Ishikawa (cell line): ENCODE measurements around the gene SDK1.

Source experiments
- CEBPB ChIP-seq: IDR thresholded peaks from 2 replicates; pipeline ENCODE4 v1.6.1; 2012
- CREB1 ChIP-seq: IDR thresholded peaks from 2 replicates; pipeline ENCODE4 v1.6.1; 2012; ENCODE audit warnings: low read depth
- EGR1 ChIP-seq: IDR thresholded peaks from 2 replicates; pipeline ENCODE4 v1.6.1; 2012
- EP300 ChIP-seq: IDR thresholded peaks from 2 replicates; pipeline ENCODE4 v1.6.1; 2012; ENCODE audit warnings: borderline replicate concordance
- FOXM1 ChIP-seq: IDR thresholded peaks from 2 replicates; pipeline ENCODE4 v1.6.1; 2012; ENCODE audit warnings: low read depth, borderline replicate concordance
- NFIC ChIP-seq: IDR thresholded peaks from 2 replicates; pipeline ENCODE4 v1.6.1; 2012
- RAD21 ChIP-seq: IDR thresholded peaks from 2 replicates; pipeline ENCODE4 v1.6.1; 2012; ENCODE audit warnings: low read depth
- TAF1 ChIP-seq: IDR thresholded peaks from 2 replicates; pipeline ENCODE4 v1.6.1; 2012; ENCODE audit warnings: low read depth, mild to moderate bottlenecking
- TCF12 ChIP-seq: IDR thresholded peaks from 2 replicates; pipeline ENCODE4 v1.6.1; 2012; ENCODE audit warnings: low read depth
- TEAD4 ChIP-seq: IDR thresholded peaks from 2 replicates; pipeline ENCODE4 v1.6.1; 2012
- YY1 ChIP-seq: IDR thresholded peaks from 2 replicates; pipeline ENCODE4 v1.6.1; 2012; ENCODE audit warnings: low read depth
- ZBTB7A ChIP-seq: IDR thresholded peaks from 2 replicates; pipeline ENCODE4 v1.6.1; 2012; ENCODE audit warnings: low read depth
- TF ChIP-seq, protein P1 (sequence below): IDR thresholded peaks from 2 replicates; pipeline ENCODE4 v1.6.1; 2012
- TF ChIP-seq, protein P2 (sequence below): IDR thresholded peaks from 2 replicates; pipeline ENCODE4 v1.6.1; 2012; ENCODE audit warnings: low read depth, mild to moderate bottlenecking
- TF ChIP-seq, protein P3 (sequence below): IDR thresholded peaks from 2 replicates; pipeline ENCODE4 v1.6.1; 2012

Gene SDK1

DNA sequence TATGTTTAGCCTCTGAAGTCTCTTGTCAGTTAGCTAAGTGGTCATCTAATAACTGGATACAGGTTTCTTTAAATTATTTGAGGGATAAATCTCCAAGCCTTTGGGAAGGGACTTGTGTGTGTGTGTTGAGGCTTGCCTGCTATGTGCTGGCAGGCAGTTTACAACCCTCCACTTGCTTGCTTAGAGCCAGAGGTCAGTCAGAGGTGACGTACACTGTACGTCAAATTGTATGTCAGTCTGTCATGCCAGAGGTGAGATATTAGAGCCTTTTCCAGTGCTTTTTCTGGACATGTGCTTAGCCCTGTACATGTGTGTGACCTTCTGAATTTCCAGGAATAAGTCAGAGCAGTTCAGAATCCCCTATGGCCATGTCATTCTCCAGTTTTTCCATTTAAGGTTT lies 438.9 kb downstream of the SDK1 start:
- TF ChIP-seq, protein P1, sequence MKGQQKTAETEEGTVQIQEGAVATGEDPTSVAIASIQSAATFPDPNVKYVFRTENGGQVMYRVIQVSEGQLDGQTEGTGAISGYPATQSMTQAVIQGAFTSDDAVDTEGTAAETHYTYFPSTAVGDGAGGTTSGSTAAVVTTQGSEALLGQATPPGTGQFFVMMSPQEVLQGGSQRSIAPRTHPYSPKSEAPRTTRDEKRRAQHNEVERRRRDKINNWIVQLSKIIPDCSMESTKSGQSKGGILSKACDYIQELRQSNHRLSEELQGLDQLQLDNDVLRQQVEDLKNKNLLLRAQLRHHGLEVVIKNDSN = no peak

DNA sequence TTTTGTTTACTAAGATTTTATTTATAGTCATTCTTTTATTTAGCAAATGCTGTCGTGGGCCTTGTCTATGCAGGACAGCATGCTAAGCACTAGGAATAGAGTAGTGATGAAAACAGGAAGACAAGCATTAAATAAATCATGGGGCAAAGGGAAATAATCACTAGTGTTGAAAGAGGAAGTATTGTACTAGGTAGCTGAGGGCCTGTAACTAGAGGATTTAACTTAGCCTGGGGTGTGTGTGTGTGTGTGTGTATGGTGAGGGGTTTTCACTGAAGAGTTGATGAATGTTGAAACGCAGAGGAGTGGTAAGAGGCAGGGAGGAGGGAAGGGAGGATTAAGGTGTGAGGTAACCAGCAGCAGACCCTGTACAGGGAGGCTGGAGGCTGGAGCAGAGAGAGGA lies 446.4 kb downstream of the SDK1 start:
- TF ChIP-seq CEBPB (no peak), YY1 (no peak), FOXM1 (no peak), EP300 (no peak), RAD21 (no peak), TEAD4 (no peak)
- TF ChIP-seq, protein P1 = no peak
- TF ChIP-seq, protein P2, sequence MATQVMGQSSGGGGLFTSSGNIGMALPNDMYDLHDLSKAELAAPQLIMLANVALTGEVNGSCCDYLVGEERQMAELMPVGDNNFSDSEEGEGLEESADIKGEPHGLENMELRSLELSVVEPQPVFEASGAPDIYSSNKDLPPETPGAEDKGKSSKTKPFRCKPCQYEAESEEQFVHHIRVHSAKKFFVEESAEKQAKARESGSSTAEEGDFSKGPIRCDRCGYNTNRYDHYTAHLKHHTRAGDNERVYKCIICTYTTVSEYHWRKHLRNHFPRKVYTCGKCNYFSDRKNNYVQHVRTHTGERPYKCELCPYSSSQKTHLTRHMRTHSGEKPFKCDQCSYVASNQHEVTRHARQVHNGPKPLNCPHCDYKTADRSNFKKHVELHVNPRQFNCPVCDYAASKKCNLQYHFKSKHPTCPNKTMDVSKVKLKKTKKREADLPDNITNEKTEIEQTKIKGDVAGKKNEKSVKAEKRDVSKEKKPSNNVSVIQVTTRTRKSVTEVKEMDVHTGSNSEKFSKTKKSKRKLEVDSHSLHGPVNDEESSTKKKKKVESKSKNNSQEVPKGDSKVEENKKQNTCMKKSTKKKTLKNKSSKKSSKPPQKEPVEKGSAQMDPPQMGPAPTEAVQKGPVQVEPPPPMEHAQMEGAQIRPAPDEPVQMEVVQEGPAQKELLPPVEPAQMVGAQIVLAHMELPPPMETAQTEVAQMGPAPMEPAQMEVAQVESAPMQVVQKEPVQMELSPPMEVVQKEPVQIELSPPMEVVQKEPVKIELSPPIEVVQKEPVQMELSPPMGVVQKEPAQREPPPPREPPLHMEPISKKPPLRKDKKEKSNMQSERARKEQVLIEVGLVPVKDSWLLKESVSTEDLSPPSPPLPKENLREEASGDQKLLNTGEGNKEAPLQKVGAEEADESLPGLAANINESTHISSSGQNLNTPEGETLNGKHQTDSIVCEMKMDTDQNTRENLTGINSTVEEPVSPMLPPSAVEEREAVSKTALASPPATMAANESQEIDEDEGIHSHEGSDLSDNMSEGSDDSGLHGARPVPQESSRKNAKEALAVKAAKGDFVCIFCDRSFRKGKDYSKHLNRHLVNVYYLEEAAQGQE = no peak

DNA sequence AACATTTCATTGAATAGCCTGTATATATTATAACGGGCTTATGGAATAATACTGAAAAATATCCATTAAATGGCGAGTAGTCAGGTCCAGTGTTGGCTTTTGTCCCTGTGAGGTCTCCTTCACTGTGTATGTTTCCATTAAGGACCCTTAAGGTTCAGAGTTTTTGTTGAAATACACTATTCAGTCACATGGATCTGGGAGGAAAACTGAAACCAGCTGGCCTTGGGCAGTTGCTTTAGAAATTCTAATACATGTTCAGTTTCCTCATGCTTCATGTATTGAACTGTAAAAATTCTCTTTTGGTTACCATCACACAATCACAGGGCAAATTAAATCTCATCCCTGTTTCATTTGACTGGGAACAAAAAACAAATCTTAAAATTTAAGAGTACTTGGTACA lies 447.3 kb downstream of the SDK1 start:
- TF ChIP-seq EGR1 (no peak), NFIC (no peak), TCF12 (no peak), RAD21 (no peak), CREB1 (no peak), TAF1 (no peak), CEBPB (no peak), YY1 (no peak), TEAD4 (no peak), EP300 (no peak), FOXM1 (no peak), ZBTB7A (no peak)
- TF ChIP-seq, protein P3, sequence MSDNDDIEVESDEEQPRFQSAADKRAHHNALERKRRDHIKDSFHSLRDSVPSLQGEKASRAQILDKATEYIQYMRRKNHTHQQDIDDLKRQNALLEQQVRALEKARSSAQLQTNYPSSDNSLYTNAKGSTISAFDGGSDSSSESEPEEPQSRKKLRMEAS = no peak
- TF ChIP-seq, protein P2 = no peak
- TF ChIP-seq, protein P1 = no peak

DNA sequence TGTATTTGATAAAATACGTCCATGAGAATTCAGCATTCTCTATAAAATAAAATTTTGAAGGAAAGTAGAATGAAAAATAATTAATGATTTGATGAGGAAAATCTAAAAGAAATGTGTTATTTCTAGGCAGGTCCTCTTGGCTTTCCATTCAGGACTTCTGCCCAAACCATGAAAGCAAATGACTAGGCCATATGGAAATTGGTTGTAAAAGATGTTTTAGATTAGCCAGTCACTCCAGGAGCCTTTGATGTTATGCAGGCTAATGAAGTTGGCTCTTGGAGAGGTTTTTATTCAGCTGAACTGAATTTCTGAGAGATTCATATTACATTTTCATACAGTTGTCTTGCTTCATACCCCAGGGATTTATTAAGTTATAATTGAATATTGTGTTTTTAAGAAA lies 452.8 kb downstream of the SDK1 start:
- no peak for TF ChIP-seq CREB1
- no peak for TF ChIP-seq RAD21
- TF ChIP-seq YY1 = no peak
- TF ChIP-seq ZBTB7A = no peak
- TF ChIP-seq, protein P3 = no peak
- TF ChIP-seq TCF12 = no peak
- no peak for TF ChIP-seq CEBPB
- TF ChIP-seq, protein P1 = no peak
- TF ChIP-seq TEAD4 = no peak
- TF ChIP-seq NFIC = no peak
- TF ChIP-seq FOXM1 = no peak
- TF ChIP-seq, protein P2 = no peak
- TF ChIP-seq TAF1 = no peak
- no peak for TF ChIP-seq EGR1
- no peak for TF ChIP-seq EP300
